ENCODE data around the gene TMOD2. TPM values are rescaled to one million over a fixed set of nuclear protein-coding genes. Genes with fewer than 3 reads are reported as not detected.
"Not testable (repeated sequence)": the region's sequence is repeated elsewhere in the genome, so short reads cannot be mapped to it uniquely, and the experiment has no call there.

The TMOD2 gene
- total RNA-seq, 4 donors from 2014 or later: 41.6 to 113 (median 54.7) TPM

GRCh38 chr15:51780636-51781035, 29.2 kb downstream of the TMOD2 start:
- peaks cover 0 to 57% (median 0%) of the 10 kb centered on the region in 3 donors for H3K36me3 ChIP-seq
- H3K4me3 ChIP-seq: no peak overlapping the region
- no peak overlapping the region for H3K27ac ChIP-seq
- no peaks in the 10 kb centered on the region for H3K27me3 ChIP-seq
- H3K4me1 ChIP-seq: peaks cover 0 to 14% (median 3%) of the 10 kb centered on the region in 4 donors
- no peaks in the 10 kb centered on the region for H3K9me3 ChIP-seq
- WGBS, 2 donors: 75 to 88% methylated on average over 1 of the region's 1 CpG
- no peak for DNase-seq (ENCODE audit: low spot score in 2 of 2)
- TF ChIP-seq CTCF (IDR thresholded peaks at IDR 0.05) (no peak), EP300 (IDR thresholded peaks at IDR 0.05) (no peak), POLR2A (IDR thresholded peaks at IDR 0.05) (no peak)

GRCh38 chr15:51781506-51781905, 30.1 kb downstream of the TMOD2 start:
- peaks cover 0 to 65% (median 0%) of the 10 kb centered on the region in 3 donors for H3K36me3 ChIP-seq
- no peaks in the 10 kb centered on the region for H3K27me3 ChIP-seq
- no peak overlapping the region for H3K27ac ChIP-seq
- no peaks in the 10 kb centered on the region for H3K9me3 ChIP-seq
- H3K4me3 ChIP-seq: no peak overlapping the region
- no peak for TF ChIP-seq POLR2A (IDR thresholded peaks at IDR 0.05)
- TF ChIP-seq CTCF (IDR thresholded peaks at IDR 0.05): no peak
- no peak for TF ChIP-seq EP300 (IDR thresholded peaks at IDR 0.05)
- 72 to 98% methylated on average over 2 of the region's 2 CpGs for WGBS, 2 donors
- H3K4me1 ChIP-seq: peaks cover 0 to 5% (median 2%) of the 10 kb centered on the region in 4 donors
- no peak for DNase-seq (ENCODE audit: low spot score in 2 of 2)

- Histone ChIP-seq H3K4me3 (no peak overlapping the region), H3K9me3 (no peaks in the 10 kb centered on the region), H3K36me3 (peaks cover 0 to 75% (median 0%) of the 10 kb centered on the region in 3 donors), H3K4me1 (no peaks in the 10 kb centered on the region), H3K27me3 (no peaks in the 10 kb centered on the region), H3K27ac (no peak overlapping the region)
- TF ChIP-seq EP300 (IDR thresholded peaks at IDR 0.05) (no peak), CTCF (IDR thresholded peaks at IDR 0.05) (no peak), POLR2A (IDR thresholded peaks at IDR 0.05) (no peak)
- no peak for DNase-seq (ENCODE audit: low spot score in 2 of 2)
- 84 to 87% methylated on average over 7 of the region's 7 CpGs for WGBS, 2 donors
Observed at GRCh38 chr15:51782357-51782896, 31.0 kb downstream of the TMOD2 start.

GRCh38 chr15:51783967-51784366, 32.6 kb downstream of the TMOD2 start:
- no peak for DNase-seq (ENCODE audit: low spot score in 2 of 2)
- Histone ChIP-seq H3K9me3 (no peaks in the 10 kb centered on the region), H3K27ac (no peak overlapping the region), H3K27me3 (no peaks in the 10 kb centered on the region), H3K36me3 (peaks cover 0 to 77% (median 0%) of the 10 kb centered on the region in 3 donors), H3K4me3 (no peak overlapping the region), H3K4me1 (no peaks in the 10 kb centered on the region)
- TF ChIP-seq POLR2A (IDR thresholded peaks at IDR 0.05) (no peak), CTCF (IDR thresholded peaks at IDR 0.05) (no peak), EP300 (IDR thresholded peaks at IDR 0.05) (no peak)
- 95 to 96% methylated on average over 3 of the region's 3 CpGs for WGBS, 2 donors

GRCh38 chr15:51787130-51787529, 35.7 kb downstream of the TMOD2 start:
- WGBS, 2 donors: 94 to 96% methylated on average over 9 to 11 of the region's 11 CpGs
- H3K27me3 ChIP-seq; H3K9me3 ChIP-seq; H3K4me1 ChIP-seq; H3K4me3 ChIP-seq; DNase-seq (ENCODE audit: low spot score in 2 of 2); H3K27ac ChIP-seq: not testable (repeated sequence)
- peaks cover 0 to 59% (median 0%) of the 10 kb centered on the region in 3 donors for H3K36me3 ChIP-seq

- H3K36me3 ChIP-seq; H3K27me3 ChIP-seq; H3K27ac ChIP-seq; H3K4me3 ChIP-seq; H3K9me3 ChIP-seq; DNase-seq (ENCODE audit: low spot score in 2 of 2): not testable (repeated sequence)
- 95 to 96% methylated on average over 4 of the region's 4 CpGs for WGBS, 2 donors
- peaks cover 0 to 21% (median 6%) of the 10 kb centered on the region in 4 donors for H3K4me1 ChIP-seq
Observed at GRCh38 chr15:51792474-51792873, 41.1 kb downstream of the TMOD2 start.
